OCI-LY1 (cell line): ENCODE data around the gene VLDLR.

ENCODE experiments used
- H2AFZ ChIP-seq: fragments of 200-600 bp; sonication (generic), shearing (Covaris generic); 2 replicates; pipeline ENCODE4 v1.6.0; 2014; ENCODE audit warnings: antibody characterized with exemption, mild to moderate bottlenecking, low read length
- H3F3A ChIP-seq: fragments of 200-600 bp; sonication (generic), shearing (Covaris generic); 2 replicates; pipeline ENCODE4 v1.6.0; 2014; ENCODE audit warnings: mild to moderate bottlenecking, antibody characterized with exemption, low read length, moderate library complexity; ENCODE audit not compliant: insufficient read depth
- H3K27ac ChIP-seq: fragments of 200-600 bp; sonication (generic); 2 replicates; pipeline ENCODE4 v1.5.1; 2014; ENCODE audit warnings: low read length, mixed run types, mild to moderate bottlenecking, low read depth; ENCODE audit not compliant: poor library complexity, severe bottlenecking
- H3K27me3 ChIP-seq: fragments of 200-600 bp; sonication (generic); 2 replicates; pipeline ENCODE4 v1.6.0; 2014; ENCODE audit warnings: antibody characterized with exemption, mild to moderate bottlenecking, low read length, moderate library complexity; ENCODE audit not compliant: insufficient read depth
- H3K36me3 ChIP-seq: fragments of 200-600 bp; sonication (generic); 2 replicates; pipeline ENCODE4 v1.6.1; 2014; ENCODE audit warnings: mild to moderate bottlenecking, antibody characterized with exemption, low read length, moderate library complexity, mixed read lengths; ENCODE audit not compliant: insufficient read depth
- H3K4me1 ChIP-seq: fragments of 200-600 bp; sonication (generic); 2 replicates; pipeline ENCODE4 v1.5.1; 2014; ENCODE audit warnings: mild to moderate bottlenecking, low read length, moderate library complexity; ENCODE audit not compliant: insufficient read depth, severe bottlenecking
- H3K4me2 ChIP-seq: fragments of 200-600 bp; sonication (generic), shearing (Covaris generic); 2 replicates; pipeline ENCODE4 v1.6.1; 2014; ENCODE audit warnings: low read length
- H3K4me3 ChIP-seq: fragments of 200-600 bp; sonication (generic); 2 replicates; pipeline ENCODE4 v1.5.1; 2014; ENCODE audit warnings: low read length, low read depth, mild to moderate bottlenecking, mixed read lengths; ENCODE audit not compliant: poor library complexity, severe bottlenecking
- H3K79me2 ChIP-seq: fragments of 200-600 bp; shearing (Covaris generic); 2 replicates; pipeline ENCODE4 v1.6.1; 2016; ENCODE audit warnings: mixed run types, low read length, mixed read lengths; ENCODE audit not compliant: insufficient read depth
- H3K9ac ChIP-seq: fragments of 200-600 bp; sonication (generic), shearing (Covaris generic); 2 replicates; pipeline ENCODE4 v1.6.1; 2014; ENCODE audit warnings: mild to moderate bottlenecking, low read length, mixed read lengths
- H3K9me2 ChIP-seq: fragments of 200-600 bp; sonication (generic), shearing (Covaris generic); 2 replicates; pipeline ENCODE4 v1.6.1; 2014; ENCODE audit warnings: low read depth, mild to moderate bottlenecking, low read length, mixed read lengths
- H3K9me3 ChIP-seq: fragments of 200-600 bp; shearing (Covaris generic); 2 replicates; pipeline ENCODE4 v1.6.1; 2014; ENCODE audit warnings: low read length, mixed read lengths
- H4K20me1 ChIP-seq: fragments of 200-600 bp; sonication (generic), shearing (Covaris generic); 2 replicates; pipeline ENCODE4 v1.6.0; 2016; ENCODE audit warnings: mild to moderate bottlenecking, low read length; ENCODE audit not compliant: insufficient read depth
- CTCF ChIP-seq: fragments of 200-600 bp; sonication (generic), shearing (Covaris generic); IDR thresholded peaks from 2 replicates; pipeline ENCODE4 v1.5.1; 2017; ENCODE audit warnings: mild to moderate bottlenecking, antibody characterized with exemption, low read length, moderate library complexity, mixed read lengths
- EZH2 ChIP-seq: fragments of 200-600 bp; sonication (generic), shearing (Covaris generic); IDR thresholded peaks from 2 replicates; pipeline ENCODE4 v1.8.0; 2017; ENCODE audit warnings: borderline replicate concordance, mixed run types, mild to moderate bottlenecking, antibody characterized with exemption, low read length, moderate library complexity, mixed read lengths

VLDLR gene

GRCh38 chr9:2622461-2623287 is 1.1 kb downstream of the VLDLR start:
- Histone ChIP-seq H3K9me3 (no peaks in the 10 kb centered on the region), H3K4me2 (peak overlapping the region; percentile 69), H3K4me3 (peak overlapping the region; percentile 79), H3K79me2 (no peaks in the 10 kb centered on the region), H3F3A (no peaks in the 10 kb centered on the region), H2AFZ (no peak overlapping the region), H3K9ac (peak overlapping the region; percentile 63), H3K36me3 (no peaks in the 10 kb centered on the region), H3K27ac (no peak overlapping the region), H4K20me1 (peaks cover 2% of the 10 kb centered on the region; the same call in 1 of the 2 replicates), H3K9me2 (no peaks in the 10 kb centered on the region), H3K4me1 (peaks cover 11% of the 10 kb centered on the region), H3K27me3 (no peaks in the 10 kb centered on the region)
- TF ChIP-seq EZH2 (no peak), CTCF (no peak)

GRCh38 chr9:2623288-2624050 is 1.9 kb downstream of the VLDLR start:
- peaks cover 11% of the 10 kb centered on the region for H3K4me1 ChIP-seq
- H3K9me2 ChIP-seq: no peaks in the 10 kb centered on the region
- H3K9me3 ChIP-seq: no peaks in the 10 kb centered on the region
- H3K36me3 ChIP-seq: no peaks in the 10 kb centered on the region
- H2AFZ ChIP-seq: no peak overlapping the region
- peaks cover 2% of the 10 kb centered on the region; the same call in 1 of the 2 replicates for H4K20me1 ChIP-seq
- no peak overlapping the region for H3K4me2 ChIP-seq
- H3K27me3 ChIP-seq: no peaks in the 10 kb centered on the region
- TF ChIP-seq EZH2 (no peak), CTCF (no peak)
- no peaks in the 10 kb centered on the region for H3F3A ChIP-seq
- no peak overlapping the region for H3K27ac ChIP-seq
- no peaks in the 10 kb centered on the region for H3K79me2 ChIP-seq
- H3K4me3 ChIP-seq: no peak overlapping the region
- no peak overlapping the region for H3K9ac ChIP-seq

- no peak for TF ChIP-seq EZH2
- TF ChIP-seq CTCF: no peak
- Histone ChIP-seq H3K9me3 (no peaks in the 10 kb centered on the region), H3K4me1 (peaks cover 11% of the 10 kb centered on the region), H3K27ac (no peak overlapping the region), H3K9ac (no peak overlapping the region), H3K79me2 (no peaks in the 10 kb centered on the region), H2AFZ (no peak overlapping the region), H3F3A (no peaks in the 10 kb centered on the region), H3K4me2 (no peak overlapping the region), H3K9me2 (no peaks in the 10 kb centered on the region), H3K36me3 (no peaks in the 10 kb centered on the region), H3K27me3 (no peaks in the 10 kb centered on the region), H4K20me1 (peaks cover 2% of the 10 kb centered on the region; the same call in 1 of the 2 replicates), H3K4me3 (no peak overlapping the region)
These were observed 2.6 kb downstream of the VLDLR start for GRCh38 chr9:2624051-2624682.
